Activated naive CD4-positive, alpha-beta T cell treated with anti-CD3 and anti-CD28 coated beads, Interleukin-2, amount 10 ng/mL, durations not matched to agents 7 days and 5 days (primary cell): ENCODE results near the gene EDC4.

Experiments used
- CTCF ChIA-PET: fragments of 350-600 bp; sonication (Branson Sonifier 250); formaldehyde crosslinking; loops from one replicate; lab custom pipeline; 2021; ENCODE audit warnings: antibody characterized with exemption; lab: Charles Lee
- DNase-seq: peaks from one replicate; pipeline ENCODE4 v3.0.0-alpha.2; 2020
- H3K27ac Mint-ChIP-seq: one replicate; pipeline ENCODE4 v1.8.0; 2021; ENCODE audit warnings: mild to moderate bottlenecking, moderate library complexity, mixed read lengths
- H3K27me3 Mint-ChIP-seq: one replicate; pipeline ENCODE4 v1.8.0; 2021; ENCODE audit warnings: mild to moderate bottlenecking, mixed read lengths
- H3K36me3 Mint-ChIP-seq: one replicate; pipeline ENCODE4 v1.8.0; 2021; ENCODE audit warnings: mixed read lengths
- H3K4me1 Mint-ChIP-seq: one replicate; pipeline ENCODE4 v1.8.0; 2021; ENCODE audit warnings: mixed read lengths
- H3K4me3 Mint-ChIP-seq: one replicate; pipeline ENCODE4 v1.8.0; 2021; ENCODE audit warnings: mild to moderate bottlenecking, moderate library complexity, mixed read lengths
- H3K9me3 Mint-ChIP-seq: one replicate; pipeline ENCODE4 v1.8.0; 2021; ENCODE audit warnings: mixed read lengths

Gene EDC4

GRCh38 chr16:67877064-67877463 lies 4.2 kb downstream of the EDC4 start:
- peaks cover 34% of the 10 kb centered on the region for H3K4me1 Mint-ChIP-seq
- H3K4me3 Mint-ChIP-seq, result no peak overlapping the region
- no peaks in the 10 kb centered on the region for H3K9me3 Mint-ChIP-seq
- no peaks in the 10 kb centered on the region for H3K27me3 Mint-ChIP-seq
- H3K36me3 Mint-ChIP-seq, result peaks cover 50% of the 10 kb centered on the region
- CTCF ChIA-PET, result interaction anchor here (1.3 to 1.9 kb wide), 3 partner anchors 9 to 61 kb away, joined by 4 to 5 read pairs (median 4); no protein-coding TSS in a partner anchor
- no peak overlapping the region for H3K27ac Mint-ChIP-seq
- DNase-seq, result no peak

DNA sequence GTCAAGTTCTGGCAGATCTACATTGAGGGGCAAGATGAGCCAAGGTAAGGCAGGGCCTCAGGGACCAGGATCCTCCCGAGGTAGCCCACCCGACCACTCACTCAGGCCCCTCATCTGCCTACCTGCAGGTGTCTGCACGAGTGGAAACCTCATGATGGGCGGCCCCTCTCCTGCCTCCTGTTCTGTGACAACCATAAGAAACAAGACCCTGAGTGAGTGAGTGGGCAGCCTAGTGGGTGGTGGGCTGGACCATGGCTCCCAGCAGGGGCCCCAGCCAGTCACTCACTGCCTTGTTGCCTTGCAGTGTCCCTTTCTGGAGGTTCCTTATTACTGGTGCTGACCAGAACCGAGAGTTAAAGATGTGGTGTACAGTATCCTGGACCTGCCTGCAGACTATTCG lies 5.4 kb downstream of the EDC4 start:
- peaks cover 27% of the 10 kb centered on the region for H3K4me1 Mint-ChIP-seq
- no peaks in the 10 kb centered on the region for H3K27me3 Mint-ChIP-seq
- no peak overlapping the region for H3K4me3 Mint-ChIP-seq
- no peaks in the 10 kb centered on the region for H3K9me3 Mint-ChIP-seq
- no peak for DNase-seq
- H3K27ac Mint-ChIP-seq, result no peak overlapping the region
- H3K36me3 Mint-ChIP-seq, result peaks cover 54% of the 10 kb centered on the region
- CTCF ChIA-PET, result interaction anchor here (1.3 kb wide), 1 partner anchor 51 kb away, joined by 4 read pairs; no protein-coding TSS in a partner anchor

GRCh38 chr16:67878846-67879245 lies 6.0 kb downstream of the EDC4 start:
- DNase-seq, result no peak
- CTCF ChIA-PET, result no interaction called here
- Mint-ChIP-seq H3K27me3 (no peaks in the 10 kb centered on the region), H3K4me3 (no peak overlapping the region), H3K27ac (no peak overlapping the region), H3K36me3 (peaks cover 59% of the 10 kb centered on the region), H3K4me1 (peaks cover 23% of the 10 kb centered on the region), H3K9me3 (no peaks in the 10 kb centered on the region)

DNA sequence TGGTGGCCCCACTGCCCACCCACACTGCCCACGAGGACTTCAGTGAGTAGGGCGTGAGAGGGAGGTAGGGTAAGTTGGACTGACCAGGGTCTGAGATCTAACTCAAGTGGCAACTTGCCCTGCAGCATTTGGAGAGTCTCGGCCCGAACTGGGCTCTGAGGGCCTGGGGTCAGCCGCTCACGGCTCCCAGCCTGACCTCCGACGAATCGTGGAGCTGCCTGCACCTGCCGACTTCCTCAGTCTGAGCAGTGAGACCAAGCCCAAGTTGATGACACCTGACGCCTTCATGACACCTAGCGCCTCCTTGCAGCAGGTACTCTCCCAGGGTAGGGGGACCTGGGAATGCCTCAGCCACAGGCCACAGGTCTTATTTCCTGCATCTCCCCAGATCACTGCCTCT lies 6.6 kb downstream of the EDC4 start:
- no peaks in the 10 kb centered on the region for H3K9me3 Mint-ChIP-seq
- peaks cover 63% of the 10 kb centered on the region for H3K36me3 Mint-ChIP-seq
- H3K4me1 Mint-ChIP-seq, result peaks cover 17% of the 10 kb centered on the region
- H3K27ac Mint-ChIP-seq, result no peak overlapping the region
- DNase-seq, result no peak
- CTCF ChIA-PET, result no interaction called here
- H3K27me3 Mint-ChIP-seq, result no peaks in the 10 kb centered on the region
- no peak overlapping the region for H3K4me3 Mint-ChIP-seq

DNA sequence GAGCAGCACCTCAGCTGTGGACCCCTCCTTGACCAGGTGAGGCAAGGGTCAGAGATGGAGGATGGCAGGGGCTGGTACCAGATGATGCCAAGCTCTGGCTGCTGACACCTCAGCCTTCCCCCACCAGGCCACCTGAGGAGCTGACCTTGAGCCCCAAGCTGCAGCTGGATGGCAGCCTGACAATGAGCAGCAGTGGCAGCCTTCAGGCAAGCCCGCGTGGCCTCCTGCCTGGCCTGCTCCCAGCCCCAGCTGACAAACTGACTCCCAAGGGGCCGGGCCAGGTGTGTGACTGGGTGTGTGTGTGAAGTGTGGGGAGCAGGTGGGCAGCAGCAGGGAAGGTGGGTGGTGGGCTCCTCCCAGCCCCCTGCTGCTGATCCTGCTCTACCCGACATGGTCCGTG lies 7.1 kb downstream of the EDC4 start:
- Mint-ChIP-seq H3K27ac (no peak overlapping the region), H3K27me3 (no peaks in the 10 kb centered on the region), H3K4me3 (no peak overlapping the region), H3K4me1 (peaks cover 13% of the 10 kb centered on the region), H3K36me3 (peaks cover 63% of the 10 kb centered on the region), H3K9me3 (no peaks in the 10 kb centered on the region)
- DNase-seq, result no peak
- CTCF ChIA-PET, result no interaction called here

DNA sequence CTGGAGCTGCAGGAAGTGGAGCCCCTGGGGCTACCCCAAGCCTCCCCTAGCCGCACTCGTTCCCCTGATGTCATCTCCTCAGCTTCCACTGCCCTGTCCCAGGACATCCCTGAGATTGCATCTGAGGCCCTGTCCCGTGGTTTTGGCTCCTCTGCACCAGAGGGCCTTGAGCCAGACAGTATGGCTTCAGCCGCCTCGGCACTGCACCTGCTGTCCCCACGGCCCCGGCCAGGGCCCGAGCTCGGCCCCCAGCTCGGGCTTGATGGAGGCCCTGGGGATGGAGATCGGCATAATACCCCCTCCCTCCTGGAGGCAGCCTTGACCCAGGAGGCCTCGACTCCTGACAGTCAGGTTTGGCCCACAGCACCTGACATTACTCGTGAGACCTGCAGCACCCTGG lies 7.7 kb downstream of the EDC4 start:
- H3K9me3 Mint-ChIP-seq, result no peaks in the 10 kb centered on the region
- no peak overlapping the region for H3K4me3 Mint-ChIP-seq
- H3K27ac Mint-ChIP-seq, result no peak overlapping the region
- no peak for DNase-seq
- peaks cover 7% of the 10 kb centered on the region for H3K4me1 Mint-ChIP-seq
- H3K27me3 Mint-ChIP-seq, result no peaks in the 10 kb centered on the region
- H3K36me3 Mint-ChIP-seq, result peaks cover 61% of the 10 kb centered on the region
- CTCF ChIA-PET, result interaction anchor here (1.9 to 3.9 kb wide), 5 partner anchors 11 to 209 kb away, joined by 4 to 49 read pairs (median 10); partner anchors contain the start of genes CTRL and PSKH1

GRCh38 chr16:67881621-67882161 lies 8.8 kb downstream of the EDC4 start:
- peak overlapping the region; percentile 17 for H3K27ac Mint-ChIP-seq
- CTCF ChIA-PET, result interaction anchor here (0.7 to 4.7 kb wide), 14 partner anchors 10 to 210 kb away, joined by 3 to 49 read pairs (median 8); partner anchors contain the start of genes CTRL and PSKH1
- no peak for DNase-seq
- H3K9me3 Mint-ChIP-seq, result no peaks in the 10 kb centered on the region
- H3K36me3 Mint-ChIP-seq, result peaks cover 57% of the 10 kb centered on the region
- no peak overlapping the region for H3K4me3 Mint-ChIP-seq
- H3K27me3 Mint-ChIP-seq, result no peaks in the 10 kb centered on the region
- no peaks in the 10 kb centered on the region for H3K4me1 Mint-ChIP-seq

GRCh38 chr16:67882374-67883145 lies 9.7 kb downstream of the EDC4 start:
- CTCF ChIA-PET, result interaction anchor here (0.7 to 4.7 kb wide), 26 partner anchors 8 to 361 kb away, joined by 3 to 49 read pairs (median 6); partner anchors contain the start of genes CTRL and PSKH1
- peaks cover 50% of the 10 kb centered on the region for H3K36me3 Mint-ChIP-seq

DNA sequence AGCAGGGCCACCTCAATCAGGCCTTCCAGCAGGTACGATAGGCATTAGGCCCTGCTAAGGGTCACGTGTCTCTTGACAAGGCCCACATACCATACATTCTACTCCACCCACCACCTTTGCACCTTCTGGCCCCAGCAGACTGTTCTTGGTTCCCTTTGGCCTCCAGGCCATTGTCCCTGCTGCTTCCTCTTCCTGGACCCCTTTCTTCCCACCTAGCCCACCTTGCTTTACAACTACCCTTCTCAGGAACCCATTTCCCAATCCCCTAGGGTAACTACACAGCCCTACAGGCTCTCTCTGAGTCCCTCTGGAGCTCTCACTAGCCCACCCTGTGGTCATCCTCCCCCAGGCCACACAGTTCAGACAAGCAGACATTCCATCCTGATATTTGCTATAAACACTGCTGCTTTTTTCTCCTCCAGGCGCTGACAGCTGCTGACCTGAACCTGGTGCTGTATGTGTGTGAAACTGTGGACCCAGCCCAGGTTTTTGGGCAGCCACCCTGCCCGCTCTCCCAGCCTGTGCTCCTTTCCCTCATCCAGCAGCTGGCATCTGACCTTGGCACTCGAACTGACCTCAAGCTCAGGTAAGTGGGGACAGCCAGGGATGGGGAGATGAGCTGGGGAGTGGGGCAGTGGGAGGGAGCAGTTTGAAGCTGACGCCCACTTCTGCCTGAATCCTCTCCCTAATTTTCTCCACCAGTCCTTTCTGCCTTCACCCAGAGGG lies 10.5 kb downstream of the EDC4 start:
- no peak for DNase-seq
- H3K4me1 Mint-ChIP-seq, result no peaks in the 10 kb centered on the region
- H3K36me3 Mint-ChIP-seq, result peaks cover 45% of the 10 kb centered on the region
- H3K4me3 Mint-ChIP-seq, result no peak overlapping the region
- no peaks in the 10 kb centered on the region for H3K27me3 Mint-ChIP-seq
- H3K9me3 Mint-ChIP-seq, result no peaks in the 10 kb centered on the region
- CTCF ChIA-PET, result interaction anchor here (0.6 to 4.7 kb wide), 34 partner anchors 8 to 362 kb away, joined by 3 to 49 read pairs (median 6); partner anchors contain the start of genes CTRL and PSKH1
- H3K27ac Mint-ChIP-seq, result peak overlapping the region; percentile 72

More at GRCh38 chr16:67882374-67883145, 9.7 kb downstream of the EDC4 start:
- no peak for DNase-seq
- Mint-ChIP-seq H3K4me1 (no peaks in the 10 kb centered on the region), H3K9me3 (no peaks in the 10 kb centered on the region), H3K27ac (no peak overlapping the region), H3K27me3 (no peaks in the 10 kb centered on the region), H3K4me3 (no peak overlapping the region)

GRCh38 chr16:67883872-67884261 lies 11.0 kb downstream of the EDC4 start:
- peak overlapping the region; percentile 45 for H3K27ac Mint-ChIP-seq
- CTCF ChIA-PET, result interaction anchor here (0.6 to 4.7 kb wide), 34 partner anchors 9 to 363 kb away, joined by 3 to 49 read pairs (median 6); partner anchors contain the start of genes CTRL, EDC4, NFATC3 and PSKH1
- peak; percentile 80 for DNase-seq

GRCh38 chr16:67884684-67885083 lies 11.8 kb downstream of the EDC4 start, which contains the start of gene NRN1L:
TSS of gene NRN1L (plus strand) at chr16:67884885. CDS start at chr16:67884904, 19 bp downstream.
- H3K27ac Mint-ChIP-seq, result peak within 1 kb of the TSS; percentile 45
- H3K9me3 Mint-ChIP-seq, result no peaks in the 10 kb centered on the region
- CTCF ChIA-PET, result interaction anchor here (0.9 to 4.7 kb wide), 20 partner anchors 8 to 363 kb away, joined by 3 to 39 read pairs (median 8); partner anchors contain the start of genes EDC4, NFATC3 and PSKH1
- no peak within 1 kb of the TSS for H3K4me3 Mint-ChIP-seq
- H3K36me3 Mint-ChIP-seq, result peaks cover 35% of the 10 kb centered on the region
- H3K27me3 Mint-ChIP-seq, result no peaks in the 10 kb centered on the region
- H3K4me1 Mint-ChIP-seq, result no peaks in the 10 kb centered on the region
- DNase-seq, result no peak

More at GRCh38 chr16:67883872-67884261, 11.0 kb downstream of the EDC4 start:
- H3K4me1 Mint-ChIP-seq, result no peaks in the 10 kb centered on the region
- no peaks in the 10 kb centered on the region for H3K9me3 Mint-ChIP-seq
- no peak overlapping the region for H3K4me3 Mint-ChIP-seq
- peaks cover 42% of the 10 kb centered on the region for H3K36me3 Mint-ChIP-seq
- no peaks in the 10 kb centered on the region for H3K27me3 Mint-ChIP-seq

- CTCF ChIA-PET, result interaction anchor here (0.7 to 4.7 kb wide), 6 partner anchors 9 to 363 kb away, joined by 3 to 39 read pairs (median 5); no protein-coding TSS in a partner anchor
- no peak for DNase-seq
- Mint-ChIP-seq H3K4me3 (no peak overlapping the region), H3K9me3 (no peaks in the 10 kb centered on the region), H3K27me3 (no peaks in the 10 kb centered on the region), H3K36me3 (peaks cover 30% of the 10 kb centered on the region), H3K27ac (no peak overlapping the region), H3K4me1 (no peaks in the 10 kb centered on the region)
Measured at GRCh38 chr16:67885545-67885944, 12.7 kb downstream of the EDC4 start.

- Mint-ChIP-seq H3K27ac (no peak overlapping the region), H3K36me3 (peaks cover 30% of the 10 kb centered on the region), H3K4me3 (no peak overlapping the region), H3K4me1 (no peaks in the 10 kb centered on the region), H3K27me3 (no peaks in the 10 kb centered on the region), H3K9me3 (no peaks in the 10 kb centered on the region)
- no peak for DNase-seq
- CTCF ChIA-PET, result interaction anchor here (0.6 to 2.2 kb wide), 8 partner anchors 10 to 364 kb away, joined by 3 to 6 read pairs (median 4); no protein-coding TSS in a partner anchor
Measured at GRCh38 chr16:67885976-67886375, 13.1 kb downstream of the EDC4 start.
